Neural cell (in vitro differentiated cells): ENCODE results near the gene DIS3L2.
"Not testable (repeated sequence)": the region's sequence is repeated elsewhere in the genome, so short reads cannot be mapped to it uniquely, and the experiment has no call there.

Experiments used
- EP300 ChIP-seq: fragments of 450-650 bp; conservative IDR thresholded peaks from 2 replicates; pipeline ENCODE4 v1.6.1; 2014; ENCODE audit warnings: antibody characterized with exemption, mild to moderate bottlenecking, moderate library complexity; ENCODE audit not compliant: poor library complexity, severe bottlenecking
- EZH2 ChIP-seq: fragments of 200-600, 300-800 bp; shearing (Covaris generic), sonication (generic); IDR thresholded peaks from 2 replicates; pipeline ENCODE4 v1.6.1; 2014; ENCODE audit warnings: antibody characterized with exemption, low read length, borderline replicate concordance, mild to moderate bottlenecking; ENCODE audit not compliant: insufficient read depth, poor library complexity, severe bottlenecking
- POLR2AphosphoS5 ChIP-seq: IDR thresholded peaks from 2 replicates; pipeline ENCODE4 v1.6.1; 2012
- RAD21 ChIP-seq: fragments of 450-650 bp; conservative IDR thresholded peaks from 2 replicates; pipeline ENCODE4 v1.6.1; 2014; ENCODE audit warnings: antibody characterized with exemption, mild to moderate bottlenecking, moderate library complexity
- SMC3 ChIP-seq: fragments of 450-650 bp; conservative IDR thresholded peaks from 2 replicates; pipeline ENCODE4 v1.6.1; 2014; ENCODE audit warnings: antibody characterized with exemption, mild to moderate bottlenecking, moderate library complexity; ENCODE audit not compliant: poor library complexity
- TF ChIP-seq, protein P1 (sequence below): fragments of 450-650 bp; IDR thresholded peaks from 2 replicates; pipeline ENCODE4 v1.5.1; 2014; ENCODE audit warnings: antibody characterized with exemption, mild to moderate bottlenecking, moderate library complexity; ENCODE audit not compliant: poor library complexity, severe bottlenecking

DNA sequence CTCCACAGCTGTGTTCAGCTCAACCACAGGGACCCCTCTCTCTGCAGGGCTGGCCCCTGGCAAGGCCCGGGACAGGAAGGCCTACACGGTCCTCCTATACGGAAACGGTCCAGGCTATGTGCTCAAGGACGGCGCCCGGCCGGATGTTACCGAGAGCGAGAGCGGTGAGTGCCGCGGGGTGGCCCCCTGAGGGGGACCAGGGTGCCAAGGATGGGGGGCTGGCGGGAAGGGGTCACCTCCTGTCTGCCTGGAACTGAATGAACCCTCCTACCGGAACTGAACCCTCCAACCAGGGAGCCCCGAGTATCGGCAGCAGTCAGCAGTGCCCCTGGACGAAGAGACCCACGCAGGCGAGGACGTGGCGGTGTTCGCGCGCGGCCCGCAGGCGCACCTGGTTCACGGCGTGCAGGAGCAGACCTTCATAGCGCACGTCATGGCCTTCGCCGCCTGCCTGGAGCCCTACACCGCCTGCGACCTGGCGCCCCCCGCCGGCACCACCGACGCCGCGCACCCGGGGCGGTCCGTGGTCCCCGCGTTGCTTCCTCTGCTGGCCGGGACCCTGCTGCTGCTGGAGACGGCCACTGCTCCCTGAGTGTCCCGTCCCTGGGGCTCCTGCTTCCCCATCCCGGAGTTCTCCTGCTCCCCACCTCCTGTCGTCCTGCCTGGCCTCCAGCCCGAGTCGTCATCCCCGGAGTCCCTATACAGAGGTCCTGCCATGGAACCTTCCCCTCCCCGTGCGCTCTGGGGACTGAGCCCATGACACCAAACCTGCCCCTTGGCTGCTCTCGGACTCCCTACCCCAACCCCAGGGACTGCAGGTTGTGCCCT is 419.9 kb downstream of the DIS3L2 start:
- TF ChIP-seq, protein P1, sequence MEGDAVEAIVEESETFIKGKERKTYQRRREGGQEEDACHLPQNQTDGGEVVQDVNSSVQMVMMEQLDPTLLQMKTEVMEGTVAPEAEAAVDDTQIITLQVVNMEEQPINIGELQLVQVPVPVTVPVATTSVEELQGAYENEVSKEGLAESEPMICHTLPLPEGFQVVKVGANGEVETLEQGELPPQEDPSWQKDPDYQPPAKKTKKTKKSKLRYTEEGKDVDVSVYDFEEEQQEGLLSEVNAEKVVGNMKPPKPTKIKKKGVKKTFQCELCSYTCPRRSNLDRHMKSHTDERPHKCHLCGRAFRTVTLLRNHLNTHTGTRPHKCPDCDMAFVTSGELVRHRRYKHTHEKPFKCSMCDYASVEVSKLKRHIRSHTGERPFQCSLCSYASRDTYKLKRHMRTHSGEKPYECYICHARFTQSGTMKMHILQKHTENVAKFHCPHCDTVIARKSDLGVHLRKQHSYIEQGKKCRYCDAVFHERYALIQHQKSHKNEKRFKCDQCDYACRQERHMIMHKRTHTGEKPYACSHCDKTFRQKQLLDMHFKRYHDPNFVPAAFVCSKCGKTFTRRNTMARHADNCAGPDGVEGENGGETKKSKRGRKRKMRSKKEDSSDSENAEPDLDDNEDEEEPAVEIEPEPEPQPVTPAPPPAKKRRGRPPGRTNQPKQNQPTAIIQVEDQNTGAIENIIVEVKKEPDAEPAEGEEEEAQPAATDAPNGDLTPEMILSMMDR, result not testable (repeated sequence)
- not testable (repeated sequence) for TF ChIP-seq EP300, POLR2AphosphoS5, EZH2, RAD21, SMC3
